ENCODE measurements around the gene CD302.

- no peak for TF ChIP-seq JUN (IDR thresholded peaks at IDR 0.05)
- TF ChIP-seq EP300 (IDR thresholded peaks at IDR 0.05): no peak
- TF ChIP-seq POLR2A (IDR thresholded peaks at IDR 0.05; ENCODE audit: low read length): no peak
- TF ChIP-seq BCL3 (IDR thresholded peaks at IDR 0.05): no peak
These were observed 47.1 kb downstream of the CD302 start for GRCh38 chr2:159750873-159751272.
